Brain microvascular endothelial cell (primary cell): Measurements from ENCODE around the gene HLA-DQA1.
"Not testable (repeated sequence)": the region's sequence is repeated elsewhere in the genome, so short reads cannot be mapped to it uniquely, and the experiment has no call there.

ENCODE experiments used
- DNase-seq: peaks from one replicate; pipeline ENCODE4 v3.0.0-alpha.2; 2020
- H3K27ac ChIP-seq: fragments of 250-450 bp; sonication (Bioruptor Pico); 2 replicates; pipeline ENCODE4 v1.5.1; 2020; ENCODE audit warnings: mild to moderate bottlenecking, moderate library complexity
- H3K27me3 ChIP-seq: fragments of 250-450 bp; sonication (Bioruptor Pico); replicated peaks from 2 replicates; pipeline ENCODE4 v1.5.1; 2020; ENCODE audit warnings: mild to moderate bottlenecking
- H3K36me3 ChIP-seq: fragments of 250-450 bp; sonication (Bioruptor Pico); replicated peaks from 2 replicates; pipeline ENCODE4 v1.5.1; 2020; ENCODE audit warnings: mild to moderate bottlenecking
- H3K4me3 ChIP-seq: 2 replicates; pipeline ENCODE4 v1.5.1; 2011; ENCODE audit warnings: low read depth, mild to moderate bottlenecking, control low read depth, low read length, moderate library complexity
- CTCF ChIP-seq: IDR thresholded peaks from 2 replicates; pipeline ENCODE4 v1.5.1; 2011; ENCODE audit warnings: low read depth, mild to moderate bottlenecking, moderate library complexity, low read length, control low read depth, inconsistent platforms; ENCODE audit errors: missing control alignments
- in situ Hi-C: cut with HindIII; loops from 2 replicates; pipeline ENCODE4 v1.10.0; 2017; ENCODE audit warnings: low sequenced_read_pairs, low pct_ligation_motif_present

The HLA-DQA1 gene

DNA sequence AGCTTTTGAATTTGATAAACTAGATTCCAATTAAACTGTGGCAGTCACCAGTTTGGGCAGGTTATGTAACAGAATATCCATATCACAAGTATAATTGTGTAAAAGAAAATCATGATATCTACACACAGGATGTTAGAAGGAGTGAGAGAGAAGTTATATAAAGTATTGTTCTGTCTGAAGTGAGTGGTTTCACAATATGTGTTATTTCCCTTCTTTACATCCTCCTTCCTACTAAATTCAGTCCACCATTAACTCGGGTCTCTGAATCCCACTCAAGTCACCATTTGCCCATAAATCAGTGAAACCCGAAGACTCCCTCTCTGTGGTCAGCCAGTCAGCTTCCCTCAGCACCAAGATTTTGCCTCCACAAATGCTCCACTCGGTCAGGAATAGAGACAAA lies 28.5 kb downstream of the HLA-DQA1 start:
- no peaks in the 10 kb centered on the region for H3K27me3 ChIP-seq
- no peak for DNase-seq
- H3K4me3 ChIP-seq, result no peak overlapping the region
- H3K27ac ChIP-seq, result no peak overlapping the region
- in situ Hi-C loops, result loop anchor here (10.0 kb wide), 1 partner anchor 89 kb away; no protein-coding TSS in a partner anchor
- H3K36me3 ChIP-seq, result no peaks in the 10 kb centered on the region
- TF ChIP-seq CTCF, result no peak

DNA sequence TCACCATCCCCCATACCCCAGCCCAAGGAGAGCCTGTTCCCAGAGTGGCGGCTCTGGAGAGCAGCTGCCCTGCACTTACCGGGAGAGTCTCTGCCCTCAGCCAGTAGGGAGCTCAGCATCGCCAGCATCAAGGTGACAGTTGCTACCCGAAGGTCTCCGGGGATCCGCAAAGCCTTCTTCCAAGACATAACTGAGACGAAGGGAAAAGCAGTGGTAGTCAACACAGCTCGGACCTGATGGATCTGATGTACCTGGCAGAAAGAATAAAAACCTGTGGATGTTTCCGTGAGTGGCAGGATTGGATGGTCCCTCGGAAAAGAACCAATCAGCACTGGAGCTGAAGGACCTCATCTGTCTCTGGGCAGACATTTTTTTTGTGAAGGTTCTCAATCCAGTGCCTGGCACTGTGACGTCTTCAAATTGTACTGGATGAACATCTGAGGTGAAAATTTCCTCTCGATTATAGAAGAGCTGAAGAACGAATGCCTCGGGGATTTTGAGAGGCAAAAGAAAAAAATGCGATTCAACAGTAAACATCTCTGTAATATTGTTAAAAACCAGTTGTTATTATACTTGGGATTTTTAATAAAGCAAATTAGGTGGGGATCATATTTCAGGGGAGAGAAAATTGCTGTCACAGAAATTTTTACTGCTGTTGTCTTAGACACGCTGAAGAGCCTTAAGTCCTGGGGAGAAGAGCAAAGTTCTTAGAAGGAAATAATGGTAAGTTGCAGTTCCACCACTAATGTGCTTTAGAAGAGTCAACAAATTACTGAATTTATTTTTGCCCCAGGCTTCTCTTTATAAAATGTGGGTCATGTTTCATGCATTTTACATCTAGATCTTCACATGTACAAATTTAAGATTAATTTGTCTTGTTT lies 29.5 kb downstream of the HLA-DQA1 start, which contains the start of gene HLA-DQB1:
TSS of gene HLA-DQB1 (minus strand) at position 238 of the 881 bp plus-strand sequence. CDS start at position 188, 50 bp downstream.
- Histone ChIP-seq H3K36me3 (no peaks in the 10 kb centered on the region), H3K27ac (no peak within 1 kb of the TSS), H3K27me3 (no peaks in the 10 kb centered on the region), H3K4me3 (no peak within 1 kb of the TSS)
- no peak for TF ChIP-seq CTCF
- DNase-seq, result no peak
- in situ Hi-C loops, result loop anchor here (10.0 kb wide), 1 partner anchor 88 kb away; no protein-coding TSS in a partner anchor

DNA sequence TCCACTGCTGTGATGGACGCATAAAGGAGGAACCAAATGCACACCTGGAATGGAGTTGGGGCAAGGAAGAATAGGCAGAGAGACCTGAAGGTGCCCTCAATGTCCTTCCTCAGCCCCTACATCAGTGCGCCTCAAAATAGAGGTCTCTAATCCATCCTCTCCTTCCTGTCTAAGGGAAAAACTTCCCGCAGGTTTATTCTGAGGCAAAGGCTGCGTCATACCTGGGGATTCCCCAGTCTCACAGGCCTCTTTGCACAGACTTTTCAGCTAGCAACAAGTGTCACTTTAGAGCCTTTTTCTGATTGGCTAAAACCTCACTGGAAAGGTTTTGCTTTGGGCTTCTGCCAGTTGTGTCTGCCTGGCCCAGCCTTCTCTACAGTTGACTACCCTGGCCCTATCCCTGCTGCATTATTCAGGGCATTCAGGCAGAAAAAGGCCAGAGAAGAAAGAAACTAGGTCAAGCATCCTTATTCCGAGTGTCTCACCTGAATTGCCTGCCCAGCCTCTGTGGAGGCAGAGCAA lies 31.1 kb downstream of the HLA-DQA1 start:
- no peak for TF ChIP-seq CTCF
- Histone ChIP-seq H3K27ac (no peak overlapping the region), H3K4me3 (no peak overlapping the region), H3K36me3 (no peaks in the 10 kb centered on the region), H3K27me3 (no peaks in the 10 kb centered on the region)
- in situ Hi-C loops, result loop anchor here (10.0 kb wide), 1 partner anchor 87 kb away; no protein-coding TSS in a partner anchor
- no peak for DNase-seq

DNA sequence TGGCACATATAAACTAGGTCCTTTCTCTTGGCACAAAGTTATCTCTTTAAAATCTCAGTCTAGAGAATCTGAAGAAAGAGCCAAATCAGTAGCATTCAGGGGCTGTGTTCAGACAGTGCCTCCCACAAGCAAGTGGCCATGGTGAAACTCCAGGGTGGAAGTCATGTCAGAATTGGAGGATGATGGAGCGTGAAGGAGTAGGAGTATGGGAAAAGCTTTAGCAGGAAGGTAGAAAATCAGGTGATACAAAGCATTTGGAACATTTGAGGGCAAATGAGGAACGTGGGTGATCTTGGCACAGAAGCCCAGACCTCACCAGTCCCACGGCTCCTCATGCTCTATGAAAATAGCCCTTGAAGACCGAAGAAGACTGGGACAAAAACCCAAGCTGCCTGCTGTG lies 32.0 kb downstream of the HLA-DQA1 start:
- no peak for TF ChIP-seq CTCF
- no peaks in the 10 kb centered on the region for H3K27me3 ChIP-seq
- DNase-seq, result no peak
- no peak overlapping the region for H3K4me3 ChIP-seq
- no peak overlapping the region for H3K27ac ChIP-seq
- in situ Hi-C loops, result loop anchor here (10.0 kb wide), 1 partner anchor 86 kb away; no protein-coding TSS in a partner anchor
- H3K36me3 ChIP-seq, result no peaks in the 10 kb centered on the region

- in situ Hi-C loops, result loop anchor here (10.0 kb wide), 1 partner anchor 85 kb away; no protein-coding TSS in a partner anchor
- Histone ChIP-seq H3K4me3 (no peak overlapping the region), H3K27ac (no peak overlapping the region), H3K27me3 (no peaks in the 10 kb centered on the region), H3K36me3 (no peaks in the 10 kb centered on the region)
- TF ChIP-seq CTCF, result no peak
- DNase-seq, result no peak
Observed at GRCh38 chr6:32669893-32670292, 32.7 kb downstream of the HLA-DQA1 start.

GRCh38 chr6:32671908-32672307 lies 34.7 kb downstream of the HLA-DQA1 start:
- H3K27ac ChIP-seq, in situ Hi-C loops, H3K27me3 ChIP-seq, H3K4me3 ChIP-seq, DNase-seq, H3K36me3 ChIP-seq: not testable (repeated sequence)

- H3K27ac ChIP-seq, in situ Hi-C loops, DNase-seq, H3K27me3 ChIP-seq, H3K4me3 ChIP-seq, H3K36me3 ChIP-seq: not testable (repeated sequence)
Observed at GRCh38 chr6:32674123-32674522, 36.9 kb downstream of the HLA-DQA1 start.
